B cell (primary cell): ENCODE data around the gene RPL13. TPM values are rescaled to one million over a fixed set of nuclear protein-coding genes. Genes with fewer than 3 reads are reported as not detected.

Experiments
- ATAC-seq: fragments of 200-7000 bp; cut with Tn5 transposase; one replicate; pipeline ENCODE4 v1.10.0; 2021; ENCODE audit warnings: low read depth, mild to moderate bottlenecking, moderate number of reproducible peaks, moderate library complexity
- CTCF ChIA-PET: fragments of 350-600 bp; sonication (Branson Sonifier 250); formaldehyde crosslinking; loops from one replicate; lab custom pipeline; 2021; ENCODE audit warnings: antibody characterized with exemption, inconsistent platforms; lab: Charles Lee
- POLR2A ChIA-PET: fragments of 350-600 bp; sonication (Branson Sonifier 250); formaldehyde crosslinking; loops from one replicate; lab custom pipeline; 2021; ENCODE audit warnings: antibody characterized with exemption; lab: Charles Lee
- DNase-seq: peaks from one replicate; pipeline ENCODE4 v3.0.0; 2013
- H2AFZ ChIP-seq: 2 replicates; pipeline ENCODE4 v1.6.1; 2012; ENCODE audit warnings: mild to moderate bottlenecking, low read depth, low read length; ENCODE audit not compliant: insufficient read depth, poor library complexity, severe bottlenecking
- H3K27ac ChIP-seq, 2 donors: 1 replicate in 1 of 2; 2 replicates in 1 of 2; pipeline ENCODE4 v1.5.1; 2012 to 2013; ENCODE audit warnings: low read length in 2 of 2, mild to moderate bottlenecking in 2 of 2, moderate library complexity in 1 of 2
- H3K27me3 ChIP-seq, 4 experiments: fragments of 200-600 bp in 1 of 4; sonication (generic) in 1 of 4; replicated peaks in 1 of 4; 1 replicate in 2 of 4; 2 replicates in 2 of 4; pipeline versions ENCODE4 v1.6.1 to v1.7.0; 2013 to 2016; ENCODE audit warnings: low read length in 3 of 4, mild to moderate bottlenecking in 2 of 4, mixed read lengths in 1 of 4, moderate library complexity in 1 of 4; ENCODE audit not compliant: insufficient read depth in 4 of 4, control insufficient read depth in 3 of 4; ENCODE audit errors: control extremely low read depth in 1 of 4
- H3K36me3 ChIP-seq, 2 experiments: replicated peaks in 1 of 2; 1 replicate in 1 of 2; 2 replicates in 1 of 2; pipeline versions ENCODE4 v1.6.1 to v1.7.1; 2013; ENCODE audit warnings: low read length in 1 of 2; ENCODE audit not compliant: insufficient read depth in 2 of 2, control insufficient read depth in 1 of 2; ENCODE audit errors: control extremely low read depth in 1 of 2, extremely low read depth in 1 of 2
- H3K4me1 ChIP-seq, 2 donors: fragments of 200-600 bp in 1 of 2; sonication (generic) in 1 of 2; 1 replicate in 1 of 2; 2 replicates in 1 of 2; pipeline versions ENCODE4 v1.5.1 to v1.6.1; 2013 to 2017; ENCODE audit warnings: low read length in 2 of 2; ENCODE audit not compliant: control insufficient read depth in 2 of 2, insufficient read depth in 2 of 2
- H3K4me2 ChIP-seq: replicated peaks from 2 replicates; pipeline ENCODE3; 2012; ENCODE audit warnings: mild to moderate bottlenecking, low read depth, low read length; ENCODE audit not compliant: poor library complexity, severe bottlenecking
- H3K4me3 ChIP-seq, 5 experiments: fragments of 200-600 bp in 1 of 5; sonication (generic) in 1 of 5; 1 replicate in 3 of 5; 2 replicates in 2 of 5; pipeline versions ENCODE4 v1.5.1 to v1.7.0; 2011 to 2016; ENCODE audit warnings: low read length in 4 of 5, mild to moderate bottlenecking in 4 of 5, low read depth in 2 of 5, control low read depth in 1 of 5, moderate library complexity in 1 of 5; ENCODE audit not compliant: insufficient read depth in 1 of 5; ENCODE audit errors: control extremely low read depth in 1 of 5, extremely low read depth in 1 of 5
- H3K79me2 ChIP-seq: fragments of 200-600 bp; sonication (generic); one replicate; pipeline ENCODE4 v1.6.0; 2016; ENCODE audit warnings: low read length; ENCODE audit not compliant: control insufficient read depth, insufficient read depth
- H3K9ac ChIP-seq: fragments of 200-600 bp; sonication (generic); 2 replicates; pipeline ENCODE4 v1.6.1; 2017; ENCODE audit warnings: mild to moderate bottlenecking, low read length, moderate library complexity
- H3K9me3 ChIP-seq, 3 donors: one replicate each; pipeline versions ENCODE4 v1.6.1 to v1.7.1; 2013; ENCODE audit warnings: low read length in 2 of 3; ENCODE audit not compliant: control insufficient read depth in 2 of 3, insufficient read depth in 1 of 3; ENCODE audit errors: control extremely low read depth in 1 of 3
- H4K20me1 ChIP-seq: 2 replicates; pipeline ENCODE4 v1.6.0; 2012; ENCODE audit warnings: mild to moderate bottlenecking, low read length; ENCODE audit not compliant: insufficient read depth, control insufficient read depth, poor library complexity, severe bottlenecking
- H3K27ac Mint-ChIP-seq: one replicate; pipeline ENCODE4 v1.8.0; 2021; ENCODE audit warnings: mixed read lengths
- H3K27me3 Mint-ChIP-seq: one replicate; pipeline ENCODE4 v1.8.0; 2021; ENCODE audit warnings: mixed read lengths
- H3K4me1 Mint-ChIP-seq: one replicate; pipeline ENCODE4 v1.8.0; 2021; ENCODE audit warnings: mixed read lengths
- H3K4me3 Mint-ChIP-seq: one replicate; pipeline ENCODE4 v1.8.0; 2021; ENCODE audit warnings: mixed read lengths
- H3K9me3 Mint-ChIP-seq: one replicate; pipeline ENCODE4 v1.8.0; 2022; ENCODE audit warnings: mixed read lengths; ENCODE audit not compliant: insufficient read depth
- EZH2 ChIP-seq: IDR thresholded peaks from 2 replicates; pipeline ENCODE4 v1.6.1; 2012; ENCODE audit warnings: borderline replicate concordance, low read depth, mild to moderate bottlenecking, moderate library complexity, low read length; ENCODE audit not compliant: insufficient read depth, poor library complexity, severe bottlenecking
- WGBS: methylation state at CpG from one replicate; pipeline ENCODE4 v1.1.5; 2013; ENCODE audit warnings: missing lambda C conversion rate; ENCODE audit not compliant: insufficient coverage; 5-methylcytosine and 5-hydroxymethylcytosine counted together
- intact Hi-C: fragments of 100-400 bp; cut with micrococcal nuclease; formaldehyde crosslinking; loops from one replicate; pipeline ENCODE4 v1.10.0; 2022
- polyA plus RNA-seq: library from polyadenylated mRNA; depleted of rRNA; stranded (reverse); fragments of >200 nt; gene quantifications from 2 replicates; pipeline ENCODE4 v1.2.3, GENCODE V29; 2012
- total RNA-seq, 2 donors: library from RNA; stranded (reverse); fragments of 120-200 nt in 1 of 2; gene quantifications; 1 replicate in 1 of 2; 2 replicates in 1 of 2; pipeline versions ENCODE4 v1.2.3 to v1.2.4, GENCODE V29; 2013 to 2022
- TF ChIP-seq, protein P1 (sequence below): fragments of 200-600 bp; IDR thresholded peaks from one replicate; pipeline ENCODE4 v1.8.0; 2022; ENCODE audit warnings: antibody characterized with exemption, mild to moderate bottlenecking

Gene RPL13
- total and polyA plus RNA-seq, 2 donors (not counting 1 experiment from before 2014, with no cell fraction given) = 3,184 to 11,676 TPM

DNA sequence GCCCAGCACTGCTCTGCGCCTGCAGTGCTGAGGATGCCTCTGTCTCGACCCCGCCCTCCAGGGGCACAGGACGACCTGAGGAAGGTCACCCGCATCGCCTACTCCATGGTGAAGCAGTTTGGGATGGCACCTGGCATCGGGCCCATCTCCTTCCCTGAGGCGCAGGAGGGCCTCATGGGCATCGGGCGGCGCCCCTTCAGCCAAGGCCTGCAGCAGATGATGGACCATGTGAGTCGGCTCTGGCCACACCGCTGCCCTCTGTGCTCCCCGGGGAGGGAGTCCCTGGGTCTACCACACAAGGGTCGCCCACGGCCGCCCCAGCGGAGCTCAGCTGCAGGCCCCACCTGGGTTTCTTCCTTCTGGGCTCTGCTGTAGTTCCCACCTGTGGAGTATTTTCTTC, 6.7 kb upstream of the RPL13 start:
- Mint-ChIP-seq H3K27me3 (no peaks in the 10 kb centered on the region), H3K27ac (no peak overlapping the region), H3K4me3 (no peak overlapping the region), H3K9me3 (no peaks in the 10 kb centered on the region), H3K4me1 (peaks cover 4% of the 10 kb centered on the region)
- no peak overlapping the region for H2AFZ ChIP-seq
- no peak overlapping the region for H3K4me2 ChIP-seq
- ChIA-PET CTCF (no interaction called here), POLR2A (interaction anchor here (0.6 kb wide), 1 partner anchor 74 kb away, joined by 9 read pairs; no protein-coding TSS in a partner anchor)
- TF ChIP-seq, protein P1, sequence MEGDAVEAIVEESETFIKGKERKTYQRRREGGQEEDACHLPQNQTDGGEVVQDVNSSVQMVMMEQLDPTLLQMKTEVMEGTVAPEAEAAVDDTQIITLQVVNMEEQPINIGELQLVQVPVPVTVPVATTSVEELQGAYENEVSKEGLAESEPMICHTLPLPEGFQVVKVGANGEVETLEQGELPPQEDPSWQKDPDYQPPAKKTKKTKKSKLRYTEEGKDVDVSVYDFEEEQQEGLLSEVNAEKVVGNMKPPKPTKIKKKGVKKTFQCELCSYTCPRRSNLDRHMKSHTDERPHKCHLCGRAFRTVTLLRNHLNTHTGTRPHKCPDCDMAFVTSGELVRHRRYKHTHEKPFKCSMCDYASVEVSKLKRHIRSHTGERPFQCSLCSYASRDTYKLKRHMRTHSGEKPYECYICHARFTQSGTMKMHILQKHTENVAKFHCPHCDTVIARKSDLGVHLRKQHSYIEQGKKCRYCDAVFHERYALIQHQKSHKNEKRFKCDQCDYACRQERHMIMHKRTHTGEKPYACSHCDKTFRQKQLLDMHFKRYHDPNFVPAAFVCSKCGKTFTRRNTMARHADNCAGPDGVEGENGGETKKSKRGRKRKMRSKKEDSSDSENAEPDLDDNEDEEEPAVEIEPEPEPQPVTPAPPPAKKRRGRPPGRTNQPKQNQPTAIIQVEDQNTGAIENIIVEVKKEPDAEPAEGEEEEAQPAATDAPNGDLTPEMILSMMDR = no peak
- no peak for TF ChIP-seq EZH2
- H3K36me3 ChIP-seq = peaks cover under 1 to 36% of the 10 kb centered on the region in 2 experiments
- no peaks in the 10 kb centered on the region for H4K20me1 ChIP-seq
- intact Hi-C loops = no loop called here
- no peak overlapping the region for H3K4me3 ChIP-seq
- H3K9ac ChIP-seq = no peak overlapping the region
- H3K9me3 ChIP-seq = no peaks in the 10 kb centered on the region
- ATAC-seq = no peak
- WGBS = 94% methylated on average over 18 of the region's 18 CpGs
- H3K27ac ChIP-seq = no peak overlapping the region
- H3K27me3 ChIP-seq = no peaks in the 10 kb centered on the region
- no peak for DNase-seq
- peaks cover 10% of the 10 kb centered on the region for H3K79me2 ChIP-seq
- H3K4me1 ChIP-seq = peaks cover 0 to 3% of the 10 kb centered on the region in 2 donors

DNA sequence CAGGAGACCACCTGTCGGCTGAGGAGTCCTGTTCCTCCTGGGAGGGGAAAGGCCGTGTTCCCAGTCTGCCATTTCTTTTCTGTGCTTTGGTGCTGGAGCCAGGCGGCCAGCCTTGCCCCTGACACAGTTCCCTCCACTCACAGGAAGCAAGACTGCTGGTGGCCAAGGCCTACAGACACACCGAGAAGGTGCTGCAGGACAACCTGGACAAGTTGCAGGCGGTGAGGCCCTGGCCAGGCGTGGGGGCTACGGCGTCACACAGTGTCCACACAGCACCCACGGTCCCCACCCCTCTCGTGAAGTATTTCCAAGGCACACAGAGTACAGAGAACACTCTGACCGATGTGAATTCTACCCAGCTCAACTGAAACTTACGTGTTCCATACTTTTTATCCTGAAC, 6.1 kb upstream of the RPL13 start:
- CTCF ChIA-PET = interaction anchor here (0.7 to 1.0 kb wide), 2 partner anchors 144 to 890 kb away, joined by 3 read pairs; no protein-coding TSS in a partner anchor
- POLR2A ChIA-PET = interaction anchor here (0.5 kb wide), 1 partner anchor 73 kb away, joined by 10 read pairs; no protein-coding TSS in a partner anchor
- H3K9me3 Mint-ChIP-seq = no peaks in the 10 kb centered on the region
- no peak overlapping the region for H3K4me3 ChIP-seq
- H3K4me1 ChIP-seq = peaks cover 0 to 1% of the 10 kb centered on the region in 2 donors
- ATAC-seq (no peak), DNase-seq (no peak)
- peaks cover 10% of the 10 kb centered on the region for H3K79me2 ChIP-seq
- no peaks in the 10 kb centered on the region for H3K27me3 Mint-ChIP-seq
- no peak overlapping the region for H3K4me2 ChIP-seq
- H3K27me3 ChIP-seq = no peaks in the 10 kb centered on the region
- intact Hi-C loops = no loop called here
- no peak overlapping the region for H3K9ac ChIP-seq
- no peaks in the 10 kb centered on the region for H3K9me3 ChIP-seq
- H2AFZ ChIP-seq = no peak overlapping the region
- H3K4me3 Mint-ChIP-seq = no peak overlapping the region
- 98% methylated on average over 12 of the region's 12 CpGs for WGBS
- H3K4me1 Mint-ChIP-seq = peaks cover 3% of the 10 kb centered on the region
- peaks cover 0 to 30% of the 10 kb centered on the region in 2 experiments for H3K36me3 ChIP-seq
- no peak overlapping the region for H3K27ac ChIP-seq
- no peak overlapping the region for H3K27ac Mint-ChIP-seq
- H4K20me1 ChIP-seq = no peaks in the 10 kb centered on the region
- no peak for TF ChIP-seq EZH2
- TF ChIP-seq, protein P1 = no peak
